ENCODE data around the gene OSBPL2. TPM values are rescaled to one million over a fixed set of nuclear protein-coding genes. Genes with fewer than 3 reads are reported as not detected.

The OSBPL2 gene
- total RNA-seq, 1 experiment from 2014 or later = 115 TPM

GRCh38 chr20:62303062-62303339, 64.7 kb downstream of the OSBPL2 start:
- no peaks in the 10 kb centered on the region for H3K27me3 Mint-ChIP-seq (ENCODE audit: unreplicated experiment)
- CTCF ChIA-PET = interaction anchor here (0.5 to 1.2 kb wide), 2 partner anchors 64 to 349 kb away, joined by 3 to 18 read pairs; partner anchors contain the start of gene LAMA5
- no TSS peak for BruUV-seq (replicated peaks)
- TF ChIP-seq, protein P1, sequence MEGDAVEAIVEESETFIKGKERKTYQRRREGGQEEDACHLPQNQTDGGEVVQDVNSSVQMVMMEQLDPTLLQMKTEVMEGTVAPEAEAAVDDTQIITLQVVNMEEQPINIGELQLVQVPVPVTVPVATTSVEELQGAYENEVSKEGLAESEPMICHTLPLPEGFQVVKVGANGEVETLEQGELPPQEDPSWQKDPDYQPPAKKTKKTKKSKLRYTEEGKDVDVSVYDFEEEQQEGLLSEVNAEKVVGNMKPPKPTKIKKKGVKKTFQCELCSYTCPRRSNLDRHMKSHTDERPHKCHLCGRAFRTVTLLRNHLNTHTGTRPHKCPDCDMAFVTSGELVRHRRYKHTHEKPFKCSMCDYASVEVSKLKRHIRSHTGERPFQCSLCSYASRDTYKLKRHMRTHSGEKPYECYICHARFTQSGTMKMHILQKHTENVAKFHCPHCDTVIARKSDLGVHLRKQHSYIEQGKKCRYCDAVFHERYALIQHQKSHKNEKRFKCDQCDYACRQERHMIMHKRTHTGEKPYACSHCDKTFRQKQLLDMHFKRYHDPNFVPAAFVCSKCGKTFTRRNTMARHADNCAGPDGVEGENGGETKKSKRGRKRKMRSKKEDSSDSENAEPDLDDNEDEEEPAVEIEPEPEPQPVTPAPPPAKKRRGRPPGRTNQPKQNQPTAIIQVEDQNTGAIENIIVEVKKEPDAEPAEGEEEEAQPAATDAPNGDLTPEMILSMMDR (IDR thresholded peaks at IDR 0.05; ENCODE audit: unreplicated experiment) = no peak
- intact Hi-C loops (cut with micrococcal nuclease; ENCODE audit: unreplicated experiment) = loop anchor here (10.0 kb wide), 1 partner anchor 182 kb away; no protein-coding TSS in a partner anchor
- no peaks in the 10 kb centered on the region for H3K9me3 Mint-ChIP-seq (ENCODE audit: low read depth, unreplicated experiment)
- H3K27ac Mint-ChIP-seq (ENCODE audit: unreplicated experiment) = peak overlapping the region; percentile 86
- peaks cover 28% of the 10 kb centered on the region for H3K4me1 Mint-ChIP-seq (ENCODE audit: low read depth, unreplicated experiment)
- H3K4me3 Mint-ChIP-seq (ENCODE audit: low read depth, unreplicated experiment) = peak overlapping the region; percentile 84
- DNase-seq = no peak
- peaks cover 98% of the 10 kb centered on the region for H3K36me3 Mint-ChIP-seq (ENCODE audit: insufficient read depth, unreplicated experiment)

DNA sequence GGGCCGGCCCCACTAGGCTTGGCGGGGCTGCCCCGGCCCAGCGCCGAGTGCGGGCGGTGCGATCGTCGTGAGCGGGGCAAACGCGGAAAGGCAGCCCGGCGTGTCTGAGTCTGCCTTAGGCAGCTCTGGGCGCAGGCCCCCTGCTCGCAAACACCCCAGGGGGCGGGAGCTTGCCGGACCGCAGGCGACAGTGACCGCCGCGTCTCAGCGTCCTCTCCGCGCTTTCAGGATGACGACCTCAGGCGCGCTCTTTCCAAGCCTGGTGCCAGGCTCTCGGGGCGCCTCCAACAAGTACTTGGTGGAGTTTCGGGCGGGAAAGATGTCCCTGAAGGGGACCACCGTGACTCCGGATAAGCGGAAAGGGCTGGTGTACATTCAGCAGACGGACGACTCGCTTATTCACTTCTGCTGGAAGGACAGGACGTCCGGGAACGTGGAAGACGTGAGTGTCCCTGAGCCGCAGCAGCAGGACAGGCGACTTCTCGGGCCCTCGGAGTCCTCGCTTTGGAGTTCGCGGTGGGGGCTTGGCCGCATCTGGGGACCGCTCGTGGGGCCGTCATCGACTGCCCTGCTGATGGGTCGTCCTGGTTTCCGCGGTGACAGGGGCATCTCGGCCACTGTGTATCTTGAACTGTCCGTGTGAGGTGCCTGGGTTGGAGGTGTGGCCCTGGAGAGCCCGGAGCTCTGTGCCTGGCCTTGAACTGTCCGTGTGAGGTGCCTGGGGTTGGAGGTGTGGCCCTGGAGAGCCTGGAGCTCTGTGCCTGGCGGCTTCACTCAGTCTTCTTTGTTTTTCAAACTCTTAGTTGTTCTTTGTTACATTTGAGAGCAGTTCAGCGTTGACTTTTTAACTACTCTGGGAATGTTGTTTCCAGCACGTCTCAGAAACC, 65.3 kb downstream of the OSBPL2 start:
- intact Hi-C loops (cut with micrococcal nuclease; ENCODE audit: unreplicated experiment) = loop anchor here (10.0 kb wide), 1 partner anchor 181 kb away; no protein-coding TSS in a partner anchor
- peak; percentile 40 for DNase-seq
- BruUV-seq (replicated peaks) = no TSS peak
- Mint-ChIP-seq H3K27me3 (ENCODE audit: unreplicated experiment) (no peaks in the 10 kb centered on the region), H3K27ac (ENCODE audit: unreplicated experiment) (peak overlapping the region; percentile 86), H3K9me3 (ENCODE audit: low read depth, unreplicated experiment) (no peaks in the 10 kb centered on the region), H3K4me1 (ENCODE audit: low read depth, unreplicated experiment) (peaks cover 31% of the 10 kb centered on the region), H3K4me3 (ENCODE audit: low read depth, unreplicated experiment) (peak overlapping the region; percentile 84), H3K36me3 (ENCODE audit: insufficient read depth, unreplicated experiment) (peaks cover 99% of the 10 kb centered on the region)
- CTCF ChIA-PET = interaction anchor here (0.8 to 0.9 kb wide), 2 partner anchors 79 to 83 kb away, joined by 3 to 7 read pairs; partner anchors contain the start of gene RPS21
- TF ChIP-seq, protein P1 (IDR thresholded peaks at IDR 0.05; ENCODE audit: unreplicated experiment) = no peak

DNA sequence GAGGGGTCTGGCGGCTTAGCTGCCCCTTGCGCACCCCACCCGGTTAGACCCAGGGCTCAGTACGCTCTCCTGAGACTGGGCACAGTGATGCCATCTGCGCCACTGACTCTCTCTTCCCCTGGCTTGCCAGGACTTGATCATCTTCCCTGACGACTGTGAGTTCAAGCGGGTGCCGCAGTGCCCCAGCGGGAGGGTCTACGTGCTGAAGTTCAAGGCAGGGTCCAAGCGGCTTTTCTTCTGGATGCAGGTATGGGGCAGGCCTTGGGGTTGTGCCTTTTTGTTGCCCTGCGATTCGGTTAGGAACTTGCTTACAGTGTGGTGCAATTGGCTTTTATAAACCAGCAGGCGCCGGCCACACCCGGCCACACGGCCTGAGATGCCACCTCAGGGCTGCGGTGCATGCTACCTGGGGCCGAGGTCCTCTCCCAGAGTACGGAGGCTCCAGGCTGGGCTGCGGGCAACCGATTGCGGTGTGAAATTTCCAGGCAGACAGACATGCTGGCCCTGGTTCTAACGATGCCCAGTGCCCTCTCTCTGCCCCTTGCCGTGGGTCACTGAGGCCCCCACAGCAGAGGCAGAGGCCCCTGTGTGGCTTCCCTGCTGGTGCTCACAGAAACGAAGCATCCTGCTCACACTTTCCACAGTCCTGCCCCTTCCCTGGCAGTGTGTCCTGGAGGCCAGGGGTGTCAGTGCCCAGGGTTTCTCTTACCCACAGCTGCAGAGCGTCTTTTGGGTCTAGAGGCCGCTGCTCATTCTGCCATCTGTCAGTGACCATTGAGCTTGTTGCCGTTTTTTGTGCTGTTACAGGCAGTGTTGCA, 66.2 kb downstream of the OSBPL2 start:
- H3K27me3 Mint-ChIP-seq (ENCODE audit: unreplicated experiment) = no peaks in the 10 kb centered on the region
- H3K4me1 Mint-ChIP-seq (ENCODE audit: low read depth, unreplicated experiment) = peaks cover 38% of the 10 kb centered on the region
- CTCF ChIA-PET = interaction anchor here (0.9 to 1.4 kb wide), 4 partner anchors 60 to 82 kb away, joined by 3 to 7 read pairs (median 3); partner anchors contain the start of gene RPS21
- peak overlapping the region; percentile 84 for H3K4me3 Mint-ChIP-seq (ENCODE audit: low read depth, unreplicated experiment)
- H3K36me3 Mint-ChIP-seq (ENCODE audit: insufficient read depth, unreplicated experiment) = peaks cover 97% of the 10 kb centered on the region
- TF ChIP-seq, protein P1 (IDR thresholded peaks at IDR 0.05; ENCODE audit: unreplicated experiment) = no peak
- peak overlapping the region; percentile 86 for H3K27ac Mint-ChIP-seq (ENCODE audit: unreplicated experiment)
- no TSS peak for BruUV-seq (replicated peaks)
- no peak for DNase-seq
- intact Hi-C loops (cut with micrococcal nuclease; ENCODE audit: unreplicated experiment) = loop anchor here (10.0 kb wide), 1 partner anchor 180 kb away; no protein-coding TSS in a partner anchor
- H3K9me3 Mint-ChIP-seq (ENCODE audit: low read depth, unreplicated experiment) = no peaks in the 10 kb centered on the region

DNA sequence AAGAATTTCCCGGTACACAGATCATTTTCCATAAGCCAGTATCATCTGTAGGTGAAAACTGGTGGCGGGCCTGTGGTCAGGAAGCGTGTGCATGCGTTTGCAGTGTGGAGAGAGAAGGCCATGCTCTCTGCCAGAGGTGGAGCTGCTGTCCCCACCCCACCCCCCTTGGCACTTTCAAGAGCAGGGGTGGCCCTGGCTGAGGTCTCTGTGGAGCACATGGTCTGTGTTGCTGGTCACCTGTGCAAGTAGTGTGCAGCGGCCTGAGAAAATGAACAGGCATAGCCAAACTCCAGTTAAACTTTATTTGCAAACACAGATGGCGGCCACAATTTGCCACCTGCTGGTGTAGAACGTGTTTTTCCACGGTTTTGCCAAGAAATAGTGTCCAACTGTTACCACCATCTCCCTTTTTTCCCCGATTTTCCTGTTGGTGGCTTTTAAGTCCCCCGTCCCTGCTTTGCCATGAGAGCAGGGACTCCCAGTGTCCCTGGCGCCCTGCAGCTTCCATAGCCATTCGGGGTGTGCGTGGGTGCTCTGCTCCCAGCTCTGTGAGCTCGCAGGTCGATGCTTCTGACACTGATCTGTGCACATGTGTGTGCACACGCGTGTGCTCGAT, 66.9 kb downstream of the OSBPL2 start:
- TF ChIP-seq, protein P1 (IDR thresholded peaks at IDR 0.05; ENCODE audit: unreplicated experiment) = no peak
- Mint-ChIP-seq H3K27ac (ENCODE audit: unreplicated experiment) (peak overlapping the region; percentile 86), H3K4me3 (ENCODE audit: low read depth, unreplicated experiment) (peak overlapping the region; percentile 84), H3K4me1 (ENCODE audit: low read depth, unreplicated experiment) (peaks cover 38% of the 10 kb centered on the region), H3K36me3 (ENCODE audit: insufficient read depth, unreplicated experiment) (peaks cover 97% of the 10 kb centered on the region), H3K27me3 (ENCODE audit: unreplicated experiment) (no peaks in the 10 kb centered on the region), H3K9me3 (ENCODE audit: low read depth, unreplicated experiment) (no peaks in the 10 kb centered on the region)
- intact Hi-C loops (cut with micrococcal nuclease; ENCODE audit: unreplicated experiment) = loop anchor here (10.0 kb wide), 1 partner anchor 180 kb away; no protein-coding TSS in a partner anchor
- CTCF ChIA-PET = interaction anchor here (1.2 to 1.4 kb wide), 3 partner anchors 59 to 81 kb away, joined by 3 to 7 read pairs (median 3); partner anchors contain the start of gene RPS21
- TSS peak; percentile 45 for BruUV-seq (replicated peaks)
- peak; percentile 59 for DNase-seq

Measured in Calu3 (cell line).